Measurements from ENCODE around the gene FSTL5. TPM values are rescaled to one million over a fixed set of nuclear protein-coding genes. Genes with fewer than 3 reads are reported as not detected.

FSTL5 gene
- total RNA-seq, 1 experiment from 2014 or later: not detected

- no peak overlapping the region for H3K56ac ChIP-seq (ENCODE audit: insufficient read length, low read depth, low read length)
- Mint-ChIP-seq H3K4me3 (no peak overlapping the region), H3K27ac (no peak overlapping the region), H3K9me3 (peaks cover 0 to 2% of the 10 kb centered on the region in 2 experiments; a peak in 2 of 5 replicates), H3K36me3 (ENCODE audit: insufficient read depth in 1 of 3, low read depth in 3 of 3) (no peaks in the 10 kb centered on the region), H3K4me1 (peaks cover 4% of the 10 kb centered on the region in 2 experiments; a peak in 3 of 4 replicates), H3K27me3 (ENCODE audit: low read depth) (no peaks in the 10 kb centered on the region)
- no peaks in the 10 kb centered on the region for H3K79me2 ChIP-seq (ENCODE audit: insufficient read depth, low read length)
- H3K9ac ChIP-seq (ENCODE audit: extremely low read depth, insufficient read length, low read length): no peak overlapping the region
- H3K27me3 ChIP-seq (ENCODE audit: insufficient read depth, low read length): no peaks in the 10 kb centered on the region
- H2BK12ac ChIP-seq (ENCODE audit: insufficient read length, low read depth, low read length): no peak overlapping the region
- TF ChIP-seq, protein P1, sequence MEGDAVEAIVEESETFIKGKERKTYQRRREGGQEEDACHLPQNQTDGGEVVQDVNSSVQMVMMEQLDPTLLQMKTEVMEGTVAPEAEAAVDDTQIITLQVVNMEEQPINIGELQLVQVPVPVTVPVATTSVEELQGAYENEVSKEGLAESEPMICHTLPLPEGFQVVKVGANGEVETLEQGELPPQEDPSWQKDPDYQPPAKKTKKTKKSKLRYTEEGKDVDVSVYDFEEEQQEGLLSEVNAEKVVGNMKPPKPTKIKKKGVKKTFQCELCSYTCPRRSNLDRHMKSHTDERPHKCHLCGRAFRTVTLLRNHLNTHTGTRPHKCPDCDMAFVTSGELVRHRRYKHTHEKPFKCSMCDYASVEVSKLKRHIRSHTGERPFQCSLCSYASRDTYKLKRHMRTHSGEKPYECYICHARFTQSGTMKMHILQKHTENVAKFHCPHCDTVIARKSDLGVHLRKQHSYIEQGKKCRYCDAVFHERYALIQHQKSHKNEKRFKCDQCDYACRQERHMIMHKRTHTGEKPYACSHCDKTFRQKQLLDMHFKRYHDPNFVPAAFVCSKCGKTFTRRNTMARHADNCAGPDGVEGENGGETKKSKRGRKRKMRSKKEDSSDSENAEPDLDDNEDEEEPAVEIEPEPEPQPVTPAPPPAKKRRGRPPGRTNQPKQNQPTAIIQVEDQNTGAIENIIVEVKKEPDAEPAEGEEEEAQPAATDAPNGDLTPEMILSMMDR (conservative IDR thresholded peaks at IDR 0.05): no peak
- no peak overlapping the region for H4K8ac ChIP-seq (replicated peaks; ENCODE audit: insufficient read length, low read depth, low read length)
- no peak overlapping the region for H2BK15ac ChIP-seq (ENCODE audit: low read depth, low read length)
- no peak overlapping the region for H2BK5ac ChIP-seq (ENCODE audit: insufficient read length, low read length)
- no peak overlapping the region for H3T11ph ChIP-seq (ENCODE audit: low read length)
- DNase-seq: no peak
- no peak overlapping the region for H2BK20ac ChIP-seq (ENCODE audit: low read depth, low read length, poor library complexity, severe bottlenecking)
- no peak overlapping the region for H3K4ac ChIP-seq (ENCODE audit: low read depth, low read length)
- H3K4me2 ChIP-seq (ENCODE audit: insufficient read depth, insufficient read length, low read length): no peak overlapping the region
- H3K79me1 ChIP-seq (ENCODE audit: insufficient read depth, low read depth, low read length, poor library complexity, severe bottlenecking): no peaks in the 10 kb centered on the region
- H4K91ac ChIP-seq (ENCODE audit: insufficient read length, low read depth, low read length): no peak overlapping the region
- no CpG with 5 or more reads among the region's 6 CpGs for WGBS (ENCODE audit: extremely low coverage, insufficient read length, low lambda C conversion rate)
- no peaks in the 10 kb centered on the region for H3K4me1 ChIP-seq (ENCODE audit: insufficient read depth, low read length)
- no peak overlapping the region for H3K27ac ChIP-seq (ENCODE audit: insufficient read length, low read depth, low read length)
- H4K20me1 ChIP-seq (ENCODE audit: control insufficient read depth, insufficient read depth, insufficient read length): no peaks in the 10 kb centered on the region
- no peak overlapping the region for H3K18ac ChIP-seq (ENCODE audit: insufficient read length, low read depth, low read length)
- no peaks in the 10 kb centered on the region for H3K9me3 ChIP-seq (ENCODE audit: control insufficient read depth, low read depth, low read length)
- no peak overlapping the region for H2BK120ac ChIP-seq (ENCODE audit: low read depth, low read length, poor library complexity, severe bottlenecking)
- no peak overlapping the region for H3K23ac ChIP-seq (ENCODE audit: insufficient read length, low read depth, low read length)
- H2AK5ac ChIP-seq (ENCODE audit: insufficient read length, low read length): no peak overlapping the region
- H4K5ac ChIP-seq (ENCODE audit: insufficient read length, low read depth, low read length): no peak overlapping the region
- H3K23me2 ChIP-seq (ENCODE audit: insufficient read length, low read depth, low read length, poor library complexity, severe bottlenecking): no peaks in the 10 kb centered on the region
- H2AFZ ChIP-seq (ENCODE audit: low read length): no peak overlapping the region
- H3K14ac ChIP-seq (ENCODE audit: insufficient read depth, low read length): no peak overlapping the region
Measured at GRCh38 chr4:161948026-161948770, 215.6 kb downstream of the FSTL5 start.

All from H9 (cell line).